Gastroesophageal sphincter (tissue), 3 donors: Measurements from ENCODE around the gene FRMD3.

Experiments
- CTCF ChIP-seq, 4 experiments: fragments of 200-600 bp in 2 of 4; fragments of 450-650 bp in 2 of 4; sonication (generic) in 1 of 4; IDR thresholded peaks; one replicate each; pipeline ENCODE4 v1.5.1; 2017 to 2019; ENCODE audit warnings: antibody characterized with exemption in 4 of 4, mild to moderate bottlenecking in 2 of 4, moderate library complexity in 2 of 4
- EP300 ChIP-seq: sonication (generic); formaldehyde crosslinking; IDR thresholded peaks from one replicate; pipeline ENCODE4 v1.6.1; 2017; ENCODE audit warnings: antibody characterized with exemption, mild to moderate bottlenecking
- POLR2A ChIP-seq, 2 donors: fragments of 450-650 bp; IDR thresholded peaks; one replicate each; pipeline ENCODE4 v1.6.1; 2017; ENCODE audit warnings: antibody characterized with exemption in 2 of 2, mild to moderate bottlenecking in 2 of 2, moderate library complexity in 1 of 2
- POLR2AphosphoS5 ChIP-seq: sonication (generic); formaldehyde crosslinking; IDR thresholded peaks from one replicate; pipeline ENCODE4 v1.6.1; 2017; ENCODE audit warnings: antibody characterized with exemption

GRCh38 chr9:83379045-83379444 is 159.2 kb downstream of the FRMD3 start:
- TF ChIP-seq POLR2A (IDR thresholded peaks at IDR 0.05), result no peak
- TF ChIP-seq CTCF (IDR thresholded peaks at IDR 0.05), result no peak
- no peak for TF ChIP-seq EP300
- no peak for TF ChIP-seq POLR2AphosphoS5
